ENCODE results near the gene ESRRA. TPM values are rescaled to one million over a fixed set of nuclear protein-coding genes. Genes with fewer than 3 reads are reported as not detected.

ESRRA gene
- polyA plus RNA-seq, 3 donors, result 30.1 to 58.1 (median 49.6) TPM

Other genes starting within 250 kb of the ESRRA start
- gene MACROD1, start 139.4 kb upstream of the ESRRA start, polyA plus RNA-seq, result 10 to 100 TPM; 27.6 to 66.7 (median 38.7) TPM
- 10 to 100 TPM; 30.0 to 65.6 (median 46.3) TPM for gene STIP1, start 119.4 kb upstream of the ESRRA start, polyA plus RNA-seq
- gene FERMT3, start 98.8 kb upstream of the ESRRA start, polyA plus RNA-seq, result 10 to 100 TPM in 2 of 3 donors, 1 to 10 TPM in 1; 5.6 to 39.9 (median 26.7) TPM
- gene TRPT1, start 79.3 kb upstream of the ESRRA start, polyA plus RNA-seq, result 10 to 100 TPM; 42.2 to 61.3 (median 46.7) TPM
- gene NUDT22, start 79.2 kb upstream of the ESRRA start, polyA plus RNA-seq, result 10 to 100 TPM; 42.5 to 51.3 (median 49.4) TPM
- 10 to 100 TPM; 34.4 to 47.0 (median 42.8) TPM for gene DNAJC4, start 75.0 kb upstream of the ESRRA start, polyA plus RNA-seq
- 100 to 1,000 TPM in 2 of 3 donors, 10 to 100 TPM in 1; 53.2 to 327 (median 249) TPM for gene VEGFB, start 70.9 kb upstream of the ESRRA start, polyA plus RNA-seq
- gene FKBP2, start 64.4 kb upstream of the ESRRA start, polyA plus RNA-seq, result 100 to 1,000 TPM; 105 to 176 (median 137) TPM
- gene PPP1R14B, start 58.6 kb upstream of the ESRRA start, polyA plus RNA-seq, result 100 to 1,000 TPM; 102 to 148 (median 139) TPM
- gene PLCB3, start 54.0 kb upstream of the ESRRA start, polyA plus RNA-seq, result 10 to 100 TPM in 2 of 3 donors, 1 to 10 TPM in 1; 5.7 to 22.2 (median 11.1) TPM
- 100 to 1,000 TPM in 1 of 3 donors, 10 to 100 TPM in 2; 40.5 to 115 (median 70.6) TPM for gene BAD, start 20.9 kb upstream of the ESRRA start, polyA plus RNA-seq
- 10 to 100 TPM; 13.0 to 28.5 (median 25.2) TPM for gene GPR137, start 19.7 kb upstream of the ESRRA start, polyA plus RNA-seq
- under 1 TPM in 1 of 3 donors, not detected in 2; 0.04 TPM for gene KCNK4, start 14.2 kb upstream of the ESRRA start, polyA plus RNA-seq
- gene CATSPERZ, start 5.2 kb upstream of the ESRRA start, polyA plus RNA-seq, result under 1 TPM in 2 of 3 donors, not detected in 1; 0.15 TPM
- 100 to 1,000 TPM; 135 to 387 (median 213) TPM for gene TRMT112, start 12.0 kb downstream of the ESRRA start, polyA plus RNA-seq
- gene PRDX5, start 12.6 kb downstream of the ESRRA start, polyA plus RNA-seq, result 100 to 1,000 TPM; 183 to 391 (median 277) TPM
- 10 to 100 TPM in 2 of 3 donors, 1 to 10 TPM in 1; 9.1 to 19.1 (median 11.7) TPM for gene CCDC88B, start 34.7 kb downstream of the ESRRA start, polyA plus RNA-seq
- gene RPS6KA4, start 53.6 kb downstream of the ESRRA start, polyA plus RNA-seq, result 10 to 100 TPM; 11.1 to 29.4 (median 25.3) TPM